SK-N-SH (cell line): ENCODE results near the gene MRPL19. TPM values are rescaled to one million over a fixed set of nuclear protein-coding genes. Genes with fewer than 3 reads are reported as not detected.
"Not testable (repeated sequence)": the region's sequence is repeated elsewhere in the genome, so short reads cannot be mapped to it uniquely, and the experiment has no call there.

Experiments
- CTCF ChIA-PET: fragments of 300-600, 350-600 bp; formaldehyde crosslinking; extraction: SDS; loops from one replicate; lab custom pipeline; 2021; lab: Yijun Ruan, JAX
- POLR2A ChIA-PET: fragments of 350-600 bp; sonication (Branson Sonifier 250); formaldehyde crosslinking; extraction: SDS; loops from one replicate; lab custom pipeline; 2020; ENCODE audit warnings: antibody characterized with exemption, inconsistent platforms; lab: Yijun Ruan, JAX
- DNase-seq: peaks from one replicate; pipeline ENCODE4 v3.0.0; 2012
- H2AFZ ChIP-seq: fragments of 200-600 bp; sonication (generic); 2 replicates; pipeline ENCODE4 v1.8.1; 2016; ENCODE audit warnings: antibody characterized with exemption, mild to moderate bottlenecking, low read depth
- H3F3A ChIP-seq: fragments of 200-600 bp; sonication (generic); replicated peaks from 2 replicates; pipeline ENCODE3; 2016; ENCODE audit warnings: antibody characterized with exemption, mild to moderate bottlenecking; ENCODE audit not compliant: insufficient read depth
- H3K27ac ChIP-seq, 2 experiments: fragments of 200-500 bp in 1 of 2; fragments of 200-600 bp in 1 of 2; sonication (Bioruptor generic) in 1 of 2; sonication (generic), shearing (Covaris generic) in 1 of 2; 2 replicates each; pipeline versions ENCODE4 v1.5.1 to v1.6.1; 2014 to 2016; ENCODE audit warnings: low read depth in 2 of 2, inconsistent platforms in 1 of 2, low read length in 1 of 2, mild to moderate bottlenecking in 1 of 2, mixed read lengths in 1 of 2
- H3K27me3 ChIP-seq: fragments of 200-600 bp; sonication (generic), shearing (Covaris generic); 2 replicates; pipeline ENCODE4 v1.6.1; 2016; ENCODE audit warnings: mixed run types; ENCODE audit not compliant: insufficient read depth
- H3K36me3 ChIP-seq, 2 experiments: fragments of 200-500 bp in 1 of 2; fragments of 200-600 bp in 1 of 2; sonication (Bioruptor generic) in 1 of 2; sonication (generic) in 1 of 2; replicated peaks in 1 of 2; 2 replicates each; pipeline versions ENCODE3 to v1.5.1; 2014 to 2016; ENCODE audit warnings: low read length in 1 of 2, mild to moderate bottlenecking in 1 of 2; ENCODE audit not compliant: insufficient read depth in 2 of 2, control insufficient read depth in 1 of 2
- H3K4me1 ChIP-seq, 2 experiments: fragments of 200-500 bp in 1 of 2; fragments of 200-600 bp in 1 of 2; sonication (Bioruptor generic) in 1 of 2; sonication (generic), shearing (Covaris generic) in 1 of 2; 2 replicates each; pipeline versions ENCODE4 v1.5.1 to v1.6.1; 2014 to 2016; ENCODE audit warnings: low read depth in 1 of 2, low read length in 1 of 2, mixed run types in 1 of 2; ENCODE audit not compliant: insufficient read depth in 2 of 2, control insufficient read depth in 1 of 2
- H3K4me2 ChIP-seq: fragments of 200-600 bp; sonication (generic), shearing (Covaris generic); 2 replicates; pipeline ENCODE4 v1.6.1; 2017; ENCODE audit warnings: mixed run types
- H3K4me3 ChIP-seq, 2 experiments: fragments of 200-500 bp in 1 of 2; fragments of 200-600 bp in 1 of 2; sonication (Bioruptor generic) in 1 of 2; sonication (generic), shearing (Covaris generic) in 1 of 2; 2 replicates each; pipeline versions ENCODE4 v1.5.1 to v1.8.1; 2014 to 2016; ENCODE audit warnings: low read depth in 2 of 2, inconsistent platforms in 1 of 2, low read length in 1 of 2, mild to moderate bottlenecking in 1 of 2, mixed read lengths in 1 of 2, moderate library complexity in 1 of 2
- H3K79me2 ChIP-seq: fragments of 200-600 bp; sonication (generic); 2 replicates; pipeline ENCODE4 v1.8.1; 2017; ENCODE audit warnings: mild to moderate bottlenecking; ENCODE audit not compliant: insufficient read depth
- H3K9ac ChIP-seq: fragments of 200-600 bp; sonication (generic); 2 replicates; pipeline ENCODE4 v1.6.1; 2017; ENCODE audit warnings: mixed run types
- H3K9me2 ChIP-seq: fragments of 200-600 bp; sonication (generic); 2 replicates; pipeline ENCODE4 v1.6.1; 2017; ENCODE audit warnings: mixed run types
- H3K9me3 ChIP-seq: fragments of 200-600 bp; sonication (generic); 2 replicates; pipeline ENCODE4 v1.6.1; 2017; ENCODE audit warnings: mixed run types, mild to moderate bottlenecking, moderate library complexity
- H4K20me1 ChIP-seq: fragments of 200-600 bp; sonication (generic); 2 replicates; pipeline ENCODE4 v1.6.1; 2017; ENCODE audit warnings: mild to moderate bottlenecking, mixed run types; ENCODE audit not compliant: insufficient read depth
- CHD2 ChIP-seq: fragments of 150-350 bp; IDR thresholded peaks from 2 replicates; pipeline ENCODE4 v1.6.1; 2018; ENCODE audit warnings: low read length; ENCODE audit not compliant: partially characterized antibody
- EZH2phosphoT487 ChIP-seq: fragments of 200-600 bp; sonication (generic); IDR thresholded peaks from 2 replicates; pipeline ENCODE4 v1.6.1; 2017; ENCODE audit warnings: low read depth, mixed run types, mild to moderate bottlenecking, antibody characterized with exemption, moderate library complexity, borderline replicate concordance
- NFIC ChIP-seq: IDR thresholded peaks from 2 replicates; pipeline ENCODE4 v1.4.0; 2012; ENCODE audit warnings: borderline replicate concordance
- RAD21 ChIP-seq: IDR thresholded peaks from 2 replicates; pipeline ENCODE4 v1.6.1; 2012; ENCODE audit warnings: mild to moderate bottlenecking, low read length
- RCOR1 ChIP-seq: fragments of 150-350 bp; IDR thresholded peaks from 2 replicates; pipeline ENCODE4 v1.6.1; 2017; ENCODE audit warnings: antibody characterized with exemption, low read length
- RFX5 ChIP-seq: IDR thresholded peaks from 2 replicates; pipeline ENCODE4 v1.6.1; 2012; ENCODE audit warnings: mild to moderate bottlenecking, improper control_type of control experiment, low read length
- RXRA ChIP-seq: IDR thresholded peaks from 2 replicates; pipeline ENCODE4 v1.4.0; 2012; ENCODE audit warnings: low read depth, mild to moderate bottlenecking, borderline replicate concordance
- SMC3 ChIP-seq: IDR thresholded peaks from 2 replicates; pipeline ENCODE4 v1.6.1; 2012; ENCODE audit warnings: low read depth, low read length, improper control_type of control experiment
- TCF12 ChIP-seq: IDR thresholded peaks from 2 replicates; pipeline ENCODE4 v1.4.0; 2012
- YY1 ChIP-seq: IDR thresholded peaks from 2 replicates; pipeline ENCODE4 v1.4.0; 2012; ENCODE audit warnings: low read depth, mild to moderate bottlenecking
- WGBS: methylation state at CpG from one replicate; pipeline ENCODE4 v1.1.6; 2017; ENCODE audit warnings: low lambda C conversion rate; 5-methylcytosine and 5-hydroxymethylcytosine counted together
- polyA plus RNA-seq, 3 experiments: library from polyadenylated mRNA; depleted of rRNA; stranded (reverse); fragments of >200 nt; gene quantifications; 2 replicates each; pipeline ENCODE4 v1.2.3, GENCODE V29; 2012
- TF ChIP-seq, protein P1 (sequence below): IDR thresholded peaks from 2 replicates; pipeline ENCODE4 v1.6.1; 2012; ENCODE audit warnings: mild to moderate bottlenecking, low read depth, low read length, moderate library complexity
- TF ChIP-seq, protein P2 (sequence below): fragments of 150-350 bp; IDR thresholded peaks from 2 replicates; pipeline ENCODE4 v1.6.1; 2016; ENCODE audit warnings: mild to moderate bottlenecking, low read depth, low read length
- TF ChIP-seq, protein P3 (sequence below): fragments of 200-600 bp; sonication (generic); IDR thresholded peaks from 2 replicates; pipeline ENCODE4 v1.6.1; 2017; ENCODE audit warnings: antibody characterized with exemption, mild to moderate bottlenecking, moderate library complexity

The MRPL19 gene
- polyA plus RNA-seq, 1 of the 3 experiments (the other 2 are of a cell fraction): 15.4 TPM

DNA sequence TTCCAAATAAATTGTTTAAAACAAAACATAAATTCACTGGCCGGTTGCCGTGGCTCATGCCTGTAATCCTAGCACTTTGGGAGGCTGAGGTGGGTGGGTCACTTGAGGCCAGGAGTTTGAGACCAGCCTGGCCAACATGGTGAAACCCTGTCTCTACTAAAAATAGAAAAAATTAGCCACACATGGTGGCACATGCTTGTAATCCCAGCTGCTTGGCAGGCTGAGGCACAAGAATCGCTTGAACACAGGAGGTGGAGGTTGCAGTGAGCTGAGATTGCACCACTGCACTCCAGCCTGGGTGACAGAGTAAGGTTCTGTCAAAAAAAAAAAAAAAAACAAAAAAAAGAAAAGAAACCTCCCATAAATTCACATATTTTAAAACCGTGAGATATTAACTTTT, 28.8 kb downstream of the MRPL19 start:
- H3K4me2 ChIP-seq, H3K9ac ChIP-seq, H3K27ac ChIP-seq, POLR2A ChIA-PET, H3K9me3 ChIP-seq, H3K79me2 ChIP-seq, H2AFZ ChIP-seq, H3F3A ChIP-seq, H3K4me3 ChIP-seq, H3K9me2 ChIP-seq, H3K4me1 ChIP-seq, H3K27me3 ChIP-seq, H4K20me1 ChIP-seq, DNase-seq: not testable (repeated sequence)
- CTCF ChIA-PET: interaction anchor here (1.6 to 2.3 kb wide), 2 partner anchors 11 to 35 kb away, joined by 3 to 14 read pairs; no protein-coding TSS in a partner anchor
- WGBS: 90% methylated on average over 4 of the region's 4 CpGs
- peaks cover 32 to 36% of the 10 kb centered on the region in 2 experiments for H3K36me3 ChIP-seq

DNA sequence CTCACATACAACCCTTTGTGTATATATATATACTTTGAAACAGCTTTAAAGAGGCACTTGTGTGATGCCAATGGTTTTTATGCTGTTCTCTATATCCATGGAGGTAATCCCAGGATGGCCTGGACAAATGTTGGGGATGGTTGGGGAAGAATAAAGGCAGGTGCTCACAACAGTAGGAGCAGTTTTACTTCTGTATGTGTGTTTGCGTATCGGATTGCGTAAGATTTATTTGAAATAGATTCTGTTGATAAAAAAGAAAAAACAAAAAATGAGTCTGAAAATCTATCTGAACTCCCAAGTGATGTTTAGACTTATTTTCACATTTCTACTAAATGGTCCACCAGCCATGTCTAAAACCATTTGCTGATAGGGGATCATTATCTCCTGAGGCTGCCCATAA, 29.3 kb downstream of the MRPL19 start:
- no peak overlapping the region; the same call in 1 of the 2 replicates for H2AFZ ChIP-seq
- DNase-seq: no peak
- no peak overlapping the region for H3K4me2 ChIP-seq
- WGBS: 97% methylated on average over 3 of the region's 3 CpGs
- no peaks in the 10 kb centered on the region for H3K9me3 ChIP-seq
- H3K79me2 ChIP-seq: peaks cover 3% of the 10 kb centered on the region; the same call in 1 of the 2 replicates
- no peaks in the 10 kb centered on the region for H3K9me2 ChIP-seq
- peaks cover 28 to 31% of the 10 kb centered on the region in 2 experiments for H3K36me3 ChIP-seq
- H4K20me1 ChIP-seq: no peaks in the 10 kb centered on the region
- ChIA-PET POLR2A (no interaction called here), CTCF (interaction anchor here (1.1 to 2.5 kb wide), 6 partner anchors 8 to 211 kb away, joined by 3 to 14 read pairs (median 6); partner anchors contain the start of gene MRPL19)
- H3K27ac ChIP-seq: no peak overlapping the region
- H3K4me1 ChIP-seq: peaks cover 0 to 3% of the 10 kb centered on the region in 2 experiments; a peak in 2 of 4 replicates
- TF ChIP-seq, protein P1, sequence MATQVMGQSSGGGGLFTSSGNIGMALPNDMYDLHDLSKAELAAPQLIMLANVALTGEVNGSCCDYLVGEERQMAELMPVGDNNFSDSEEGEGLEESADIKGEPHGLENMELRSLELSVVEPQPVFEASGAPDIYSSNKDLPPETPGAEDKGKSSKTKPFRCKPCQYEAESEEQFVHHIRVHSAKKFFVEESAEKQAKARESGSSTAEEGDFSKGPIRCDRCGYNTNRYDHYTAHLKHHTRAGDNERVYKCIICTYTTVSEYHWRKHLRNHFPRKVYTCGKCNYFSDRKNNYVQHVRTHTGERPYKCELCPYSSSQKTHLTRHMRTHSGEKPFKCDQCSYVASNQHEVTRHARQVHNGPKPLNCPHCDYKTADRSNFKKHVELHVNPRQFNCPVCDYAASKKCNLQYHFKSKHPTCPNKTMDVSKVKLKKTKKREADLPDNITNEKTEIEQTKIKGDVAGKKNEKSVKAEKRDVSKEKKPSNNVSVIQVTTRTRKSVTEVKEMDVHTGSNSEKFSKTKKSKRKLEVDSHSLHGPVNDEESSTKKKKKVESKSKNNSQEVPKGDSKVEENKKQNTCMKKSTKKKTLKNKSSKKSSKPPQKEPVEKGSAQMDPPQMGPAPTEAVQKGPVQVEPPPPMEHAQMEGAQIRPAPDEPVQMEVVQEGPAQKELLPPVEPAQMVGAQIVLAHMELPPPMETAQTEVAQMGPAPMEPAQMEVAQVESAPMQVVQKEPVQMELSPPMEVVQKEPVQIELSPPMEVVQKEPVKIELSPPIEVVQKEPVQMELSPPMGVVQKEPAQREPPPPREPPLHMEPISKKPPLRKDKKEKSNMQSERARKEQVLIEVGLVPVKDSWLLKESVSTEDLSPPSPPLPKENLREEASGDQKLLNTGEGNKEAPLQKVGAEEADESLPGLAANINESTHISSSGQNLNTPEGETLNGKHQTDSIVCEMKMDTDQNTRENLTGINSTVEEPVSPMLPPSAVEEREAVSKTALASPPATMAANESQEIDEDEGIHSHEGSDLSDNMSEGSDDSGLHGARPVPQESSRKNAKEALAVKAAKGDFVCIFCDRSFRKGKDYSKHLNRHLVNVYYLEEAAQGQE: no peak
- TF ChIP-seq, protein P2, sequence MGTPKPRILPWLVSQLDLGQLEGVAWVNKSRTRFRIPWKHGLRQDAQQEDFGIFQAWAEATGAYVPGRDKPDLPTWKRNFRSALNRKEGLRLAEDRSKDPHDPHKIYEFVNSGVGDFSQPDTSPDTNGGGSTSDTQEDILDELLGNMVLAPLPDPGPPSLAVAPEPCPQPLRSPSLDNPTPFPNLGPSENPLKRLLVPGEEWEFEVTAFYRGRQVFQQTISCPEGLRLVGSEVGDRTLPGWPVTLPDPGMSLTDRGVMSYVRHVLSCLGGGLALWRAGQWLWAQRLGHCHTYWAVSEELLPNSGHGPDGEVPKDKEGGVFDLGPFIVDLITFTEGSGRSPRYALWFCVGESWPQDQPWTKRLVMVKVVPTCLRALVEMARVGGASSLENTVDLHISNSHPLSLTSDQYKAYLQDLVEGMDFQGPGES: no peak
- TF ChIP-seq TCF12: no peak
- H3K4me3 ChIP-seq: no peak overlapping the region
- H3K27me3 ChIP-seq: no peaks in the 10 kb centered on the region
- no peak overlapping the region for H3K9ac ChIP-seq
- H3F3A ChIP-seq: no peaks in the 10 kb centered on the region

DNA sequence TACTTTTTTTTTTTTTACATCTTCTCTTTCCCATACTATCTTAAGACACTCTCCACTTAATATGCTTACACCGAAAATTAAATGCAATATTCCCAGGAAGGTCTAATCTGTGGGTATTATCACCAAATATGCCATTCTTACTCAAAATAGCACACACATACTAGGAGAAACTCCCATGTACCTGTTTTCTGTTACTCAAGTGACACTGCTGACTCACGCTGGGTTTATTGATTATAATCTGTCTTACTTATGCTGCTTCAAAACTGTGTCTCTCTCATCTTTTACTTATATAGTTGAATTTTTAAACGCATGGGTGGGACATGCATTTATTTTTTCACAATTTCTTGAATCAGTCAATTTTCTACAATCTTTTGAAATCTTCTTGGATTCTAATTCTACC, 29.9 kb downstream of the MRPL19 start:
- no peak overlapping the region for H3K4me3 ChIP-seq
- peaks cover 0 to 3% of the 10 kb centered on the region in 2 experiments; a peak in 2 of 4 replicates for H3K4me1 ChIP-seq
- no peaks in the 10 kb centered on the region for H3F3A ChIP-seq
- H3K27ac ChIP-seq: no peak overlapping the region
- TF ChIP-seq RXRA: no peak
- TF ChIP-seq RCOR1: no peak
- no peak for TF ChIP-seq RAD21
- TF ChIP-seq, protein P3, sequence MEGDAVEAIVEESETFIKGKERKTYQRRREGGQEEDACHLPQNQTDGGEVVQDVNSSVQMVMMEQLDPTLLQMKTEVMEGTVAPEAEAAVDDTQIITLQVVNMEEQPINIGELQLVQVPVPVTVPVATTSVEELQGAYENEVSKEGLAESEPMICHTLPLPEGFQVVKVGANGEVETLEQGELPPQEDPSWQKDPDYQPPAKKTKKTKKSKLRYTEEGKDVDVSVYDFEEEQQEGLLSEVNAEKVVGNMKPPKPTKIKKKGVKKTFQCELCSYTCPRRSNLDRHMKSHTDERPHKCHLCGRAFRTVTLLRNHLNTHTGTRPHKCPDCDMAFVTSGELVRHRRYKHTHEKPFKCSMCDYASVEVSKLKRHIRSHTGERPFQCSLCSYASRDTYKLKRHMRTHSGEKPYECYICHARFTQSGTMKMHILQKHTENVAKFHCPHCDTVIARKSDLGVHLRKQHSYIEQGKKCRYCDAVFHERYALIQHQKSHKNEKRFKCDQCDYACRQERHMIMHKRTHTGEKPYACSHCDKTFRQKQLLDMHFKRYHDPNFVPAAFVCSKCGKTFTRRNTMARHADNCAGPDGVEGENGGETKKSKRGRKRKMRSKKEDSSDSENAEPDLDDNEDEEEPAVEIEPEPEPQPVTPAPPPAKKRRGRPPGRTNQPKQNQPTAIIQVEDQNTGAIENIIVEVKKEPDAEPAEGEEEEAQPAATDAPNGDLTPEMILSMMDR: no peak
- TF ChIP-seq NFIC: no peak
- no peak for TF ChIP-seq YY1
- TF ChIP-seq SMC3: no peak
- no peak for TF ChIP-seq CHD2
- no peak for TF ChIP-seq RFX5
- no peak for TF ChIP-seq EZH2phosphoT487
- no peaks in the 10 kb centered on the region for H3K9me3 ChIP-seq
- peaks cover 24 to 28% of the 10 kb centered on the region in 2 experiments for H3K36me3 ChIP-seq
- H2AFZ ChIP-seq: no peak overlapping the region; the same call in 1 of the 2 replicates
- no peaks in the 10 kb centered on the region for H3K9me2 ChIP-seq
- no peak for DNase-seq
- H4K20me1 ChIP-seq: no peaks in the 10 kb centered on the region
- no peak overlapping the region for H3K9ac ChIP-seq
- 87% methylated on average over 3 of the region's 3 CpGs for WGBS
- H3K79me2 ChIP-seq: peaks cover 3% of the 10 kb centered on the region; the same call in 1 of the 2 replicates
- H3K27me3 ChIP-seq: no peaks in the 10 kb centered on the region
- ChIA-PET CTCF (interaction anchor here (0.7 to 3.3 kb wide), 17 partner anchors 9 to 211 kb away, joined by 3 to 23 read pairs (median 4); partner anchors contain the start of gene MRPL19), POLR2A (no interaction called here)
- no peak overlapping the region for H3K4me2 ChIP-seq
